Right lobe of liver (tissue), 6 donors: ENCODE measurements around the gene SYMPK. TPM values are rescaled to one million over a fixed set of nuclear protein-coding genes. Genes with fewer than 3 reads are reported as not detected.

Experiments
- ATAC-seq, 4 donors: fragments of 200-7000 bp; cut with Tn5 transposase; one replicate each; pipeline ENCODE4 v1.9.1; 2020; ENCODE audit warnings: mild to moderate bottlenecking in 4 of 4, moderate library complexity in 4 of 4
- DNase-seq, 3 donors: peaks; one replicate each; pipeline ENCODE4 v3.0.0-alpha.2; 2020
- H3K27ac ChIP-seq, 3 donors: fragments of 200-600 bp; one replicate each; pipeline ENCODE4 v1.8.0; 2022
- H3K27me3 ChIP-seq, 2 donors: fragments of 200-600 bp; one replicate each; pipeline ENCODE4 v1.8.0; 2022
- H3K36me3 ChIP-seq, 4 donors: fragments of 200-600 bp; sonication (generic) in 1 of 4; one replicate each; pipeline versions ENCODE4 v1.5.1 to v1.8.0; 2017 to 2022; ENCODE audit warnings: control low read depth in 1 of 4
- H3K4me1 ChIP-seq, 4 donors: fragments of 200-600 bp; sonication (generic) in 1 of 4; one replicate each; pipeline versions ENCODE4 v1.5.1 to v1.8.0; 2017 to 2022; ENCODE audit warnings: control low read depth in 1 of 4
- H3K4me3 ChIP-seq, 3 donors: fragments of 200-600 bp; one replicate each; pipeline ENCODE4 v1.8.0; 2022
- H3K9me3 ChIP-seq, 4 donors: fragments of 200-600 bp; sonication (generic) in 1 of 4; one replicate each; pipeline versions ENCODE4 v1.5.1 to v1.8.0; 2017 to 2022; ENCODE audit warnings: control low read depth in 1 of 4
- CTCF ChIP-seq, 4 donors: fragments of 200-600 bp in 3 of 4; fragments of 450-650 bp in 1 of 4; IDR thresholded peaks; one replicate each; pipeline versions ENCODE4 v1.5.1 to v1.8.0; 2016 to 2022; ENCODE audit warnings: antibody characterized with exemption in 4 of 4, mild to moderate bottlenecking in 2 of 4
- POLR2A ChIP-seq: fragments of 450-650 bp; IDR thresholded peaks from one replicate; pipeline ENCODE4 v1.6.1; 2017; ENCODE audit warnings: antibody characterized with exemption, mild to moderate bottlenecking
- WGBS: methylation state at CpG from one replicate; pipeline ENCODE4 v1.1.6; 2018; ENCODE audit warnings: low coverage, low lambda C conversion rate; ENCODE audit not compliant: insufficient coverage; ENCODE audit errors: missing lambda C conversion rate; 5-methylcytosine and 5-hydroxymethylcytosine counted together
- intact Hi-C, 2 donors: fragments of 100-400 bp; cut with DNase I; formaldehyde crosslinking; loops; one replicate each; pipeline versions ENCODE4 v1.11.2 to v1.14.1; 2022
- total RNA-seq, 6 experiments: library from RNA; depleted of rRNA in 2 of 6; stranded (reverse); fragments of >200 nt in 2 of 6; fragmentation: NEBNext Ultra II Directional in 3 of 6; extraction: Animal tissue kit (Norgen Biotek cat#: 25700) in 3 of 6; gene quantifications; one replicate each; pipeline versions ENCODE4 v1.1.0 to v1.2.4, GENCODE V29; 2016 to 2023
- donor health status: DM: no; HTN: yes; CAD: no.
- donor health status: DM: no; HTN: no; CAD: no.
- donor health status: DM: no; HTN: no; CAD: no.
- donor health status: DM: no; HTN: yes; CAD: no.
- donor health status: DM: no; HTN: yes; CAD: no.

The SYMPK gene
- total RNA-seq, 6 experiments from 2014 or later: 31.1 to 50.1 (median 42.0) TPM

GRCh38 chr19:45852145-45852750 is 10.7 kb downstream of the SYMPK start:
- Histone ChIP-seq H3K4me3 (no peak overlapping the region), H3K36me3 (peaks cover 6 to 72% (median 28%) of the 10 kb centered on the region in 4 donors), H3K9me3 (no peaks in the 10 kb centered on the region), H3K27ac (no peak overlapping the region), H3K4me1 (no peaks in the 10 kb centered on the region), H3K27me3 (no peaks in the 10 kb centered on the region)
- 94% methylated on average over 9 of the region's 10 CpGs for WGBS
- ATAC-seq: no peak
- intact Hi-C loops: no loop called here
- peak in 1 of 3 donors; percentile 35 for DNase-seq
- TF ChIP-seq CTCF (IDR thresholded peaks at IDR 0.05) (no peak), POLR2A (no peak)

- Histone ChIP-seq H3K36me3 (peaks cover 6 to 94% (median 38%) of the 10 kb centered on the region in 4 donors), H3K4me3 (no peak overlapping the region), H3K4me1 (no peaks in the 10 kb centered on the region), H3K27me3 (no peaks in the 10 kb centered on the region), H3K27ac (no peak overlapping the region), H3K9me3 (no peaks in the 10 kb centered on the region)
- TF ChIP-seq CTCF (IDR thresholded peaks at IDR 0.05): peak in 1 of 4 donors; percentile 19
- no peak for TF ChIP-seq POLR2A
- 87% methylated on average over 3 of the region's 4 CpGs for WGBS
- intact Hi-C loops: no loop called here
- DNase-seq (no peak), ATAC-seq (no peak)
Measured at GRCh38 chr19:45848922-45849321, 14.0 kb downstream of the SYMPK start.

- H3K4me3 ChIP-seq: no peak overlapping the region
- peaks cover 6 to 96% (median 46%) of the 10 kb centered on the region in 4 donors for H3K36me3 ChIP-seq
- DNase-seq (peak in 1 of 3 donors; percentile 24), ATAC-seq (no peak)
- TF ChIP-seq CTCF (IDR thresholded peaks at IDR 0.05) (no peak), POLR2A (no peak)
- intact Hi-C loops: no loop called here
- WGBS: 91% methylated on average over 8 of the region's 13 CpGs
- no peaks in the 10 kb centered on the region for H3K9me3 ChIP-seq
- H3K4me1 ChIP-seq: no peaks in the 10 kb centered on the region
- H3K27ac ChIP-seq: no peak overlapping the region
- no peaks in the 10 kb centered on the region for H3K27me3 ChIP-seq
Measured at GRCh38 chr19:45847663-45848062, 15.3 kb downstream of the SYMPK start.

- Histone ChIP-seq H3K36me3 (peaks cover 0 to 93% (median 43%) of the 10 kb centered on the region in 4 donors), H3K27ac (no peak overlapping the region), H3K27me3 (no peaks in the 10 kb centered on the region), H3K9me3 (no peaks in the 10 kb centered on the region), H3K4me3 (no peak overlapping the region), H3K4me1 (no peaks in the 10 kb centered on the region)
- DNase-seq (peak in 1 of 3 donors; percentile 16), ATAC-seq (no peak)
- intact Hi-C loops: no loop called here
- TF ChIP-seq CTCF (IDR thresholded peaks at IDR 0.05): no peak
- no peak for TF ChIP-seq POLR2A
- WGBS: 90% methylated on average over 3 of the region's 14 CpGs
Measured at GRCh38 chr19:45842198-45842597, 20.7 kb downstream of the SYMPK start.
